HG02759 (cell line): ENCODE measurements around the gene NPC2.

ENCODE experiments used
- ATAC-seq: cut with Tn5 transposase; IDR thresholded peaks from one replicate; pipeline ENCODE4 v1.9.1; 2021; ENCODE audit warnings: mild to moderate bottlenecking, moderate library complexity; ENCODE audit not compliant: unreplicated experiment

Gene NPC2

DNA sequence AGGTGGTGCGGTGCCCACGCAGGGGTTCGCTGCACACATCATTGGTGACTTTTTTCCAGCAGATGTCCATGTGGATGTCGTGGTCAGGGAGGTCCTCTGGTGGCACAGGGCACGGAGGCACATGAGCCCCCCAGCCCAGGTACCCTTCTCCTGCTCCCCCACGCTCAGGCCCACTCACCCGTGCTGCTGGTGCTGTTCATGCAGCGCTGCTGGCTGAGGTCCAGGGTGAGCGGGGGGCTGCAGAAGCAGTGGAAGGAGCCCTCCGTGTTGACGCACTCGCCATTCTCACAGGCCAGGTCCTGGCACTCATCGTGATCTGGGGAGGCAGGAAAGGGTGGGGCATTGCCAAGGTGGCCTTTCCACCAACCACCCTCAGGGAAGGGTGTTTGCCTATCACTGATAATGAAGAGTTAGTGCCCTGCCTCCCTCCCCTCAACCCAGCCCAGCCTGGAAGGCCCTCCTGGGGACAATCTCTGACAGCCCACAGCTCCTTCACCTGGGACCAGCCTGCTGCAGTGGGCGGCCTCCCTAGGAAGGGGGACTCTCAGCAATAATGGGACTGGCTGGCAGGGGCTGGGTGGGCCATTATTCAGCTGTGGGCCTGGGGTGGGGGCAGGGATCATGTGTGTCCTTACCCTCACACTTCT is 10.3 kb upstream of the NPC2 start:
- no peak for ATAC-seq

DNA sequence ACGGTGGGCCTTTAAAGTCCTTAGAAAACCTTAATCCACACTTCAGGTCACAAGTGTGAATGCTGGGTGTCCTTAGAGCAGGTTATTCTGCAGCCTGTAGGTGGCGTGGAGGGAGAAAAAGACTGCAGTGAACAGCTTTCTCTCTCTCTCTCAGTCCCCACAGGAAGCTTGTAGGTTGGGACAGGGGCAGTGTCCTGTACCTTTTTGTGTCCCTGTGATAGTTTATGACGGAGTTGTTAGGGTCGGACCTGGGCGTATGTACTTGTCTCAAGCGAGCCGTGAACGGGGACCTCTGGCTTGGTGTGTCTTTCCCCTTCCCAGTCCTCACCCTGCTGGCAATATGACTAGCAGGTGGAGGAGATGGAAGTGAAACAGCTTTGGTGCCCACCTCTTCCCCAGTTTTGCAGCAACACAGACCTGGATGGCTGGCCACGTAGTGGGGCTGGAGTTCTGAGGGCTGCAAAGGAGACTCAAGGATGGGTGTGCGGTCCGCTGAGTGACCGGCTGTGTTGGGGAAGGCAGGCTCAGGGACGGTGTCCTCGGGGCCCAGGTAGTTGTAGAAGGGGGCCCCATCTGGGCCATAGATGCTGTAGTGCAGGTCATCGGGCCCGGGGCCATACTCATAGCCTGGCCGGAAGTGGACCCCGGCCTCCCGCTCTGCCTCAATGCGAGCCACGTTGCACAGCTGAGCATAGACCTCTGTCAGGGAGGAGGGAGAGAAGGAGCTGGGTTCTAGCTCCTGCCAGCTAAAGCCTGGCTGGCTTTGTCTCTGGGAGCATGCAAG is 9.3 kb upstream of the NPC2 start:
- ATAC-seq = no peak

GRCh38 chr14:74501691-74502090 is 8.6 kb upstream of the NPC2 start:
- ATAC-seq = no peak

DNA sequence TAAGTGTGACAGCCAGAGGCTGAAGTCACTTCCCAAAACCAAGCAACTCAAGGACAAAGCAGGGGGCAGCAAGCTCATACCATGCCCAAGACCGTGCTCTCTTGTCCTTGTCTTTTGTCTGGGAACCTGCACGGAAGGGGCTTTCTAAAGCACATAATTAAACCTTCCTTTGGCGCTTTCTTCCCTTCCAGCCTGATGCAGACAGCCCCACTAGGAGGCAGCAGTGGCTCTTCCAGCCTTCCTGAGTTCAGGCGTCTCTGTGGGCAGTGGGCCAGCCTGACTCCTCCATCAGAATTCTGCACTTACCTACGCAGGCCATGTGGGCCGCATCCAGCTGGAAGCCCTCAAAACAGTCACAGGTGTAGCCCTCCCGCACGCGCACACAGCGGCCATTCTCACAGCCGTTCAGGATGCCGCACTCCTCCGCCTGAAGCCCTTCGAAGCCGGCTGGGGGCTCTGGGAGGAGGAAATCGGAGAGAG is 8.1 kb upstream of the NPC2 start:
- ATAC-seq = no peak

- no peak for ATAC-seq
Measured at GRCh38 chr14:74500417-74501134, 7.5 kb upstream of the NPC2 start.

- no peak for ATAC-seq
Measured at GRCh38 chr14:74495356-74495755, 2.3 kb upstream of the NPC2 start.

- peak; percentile 88 for ATAC-seq
Measured at GRCh38 chr14:74493343-74494261, 497 bp upstream of the NPC2 start, which contains the start of gene ISCA2. ISCA2 (plus strand) TSS chr14:74493765; CDS start chr14:74493775, 10 bp downstream.

GRCh38 chr14:74491956-74492775 is 939 bp downstream of the NPC2 start:
- no peak for ATAC-seq

- no peak for ATAC-seq
Measured at GRCh38 chr14:74490486-74490885, 2.6 kb downstream of the NPC2 start.

DNA sequence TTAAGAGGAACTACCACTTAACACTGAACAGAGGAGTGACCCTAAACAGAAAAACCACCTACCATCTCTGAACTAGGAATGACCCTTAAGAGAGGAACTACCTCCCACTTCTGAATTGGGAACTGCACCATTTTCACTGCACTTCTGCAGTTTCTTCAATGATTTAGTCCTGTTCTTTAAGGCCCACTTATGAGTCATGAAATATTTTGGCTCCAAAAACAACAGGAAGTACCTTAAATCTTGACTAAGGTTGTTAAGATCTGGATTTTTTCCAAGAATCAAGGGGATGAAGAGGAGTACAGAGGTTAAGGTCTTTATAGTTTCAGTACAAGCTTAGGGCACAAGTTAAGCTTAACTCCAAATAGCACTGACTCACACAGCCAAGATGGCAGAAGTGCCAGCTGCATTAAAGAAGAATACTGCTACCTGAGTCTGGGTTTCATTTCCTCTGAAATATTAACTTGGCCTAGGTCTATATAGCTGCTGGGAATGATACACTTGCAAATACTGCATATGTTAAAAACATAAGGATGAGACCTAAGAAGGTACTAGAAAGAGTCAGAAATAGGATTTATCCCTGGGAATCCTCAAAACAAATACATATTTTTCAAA is 4.2 kb downstream of the NPC2 start:
- ATAC-seq = no peak

DNA sequence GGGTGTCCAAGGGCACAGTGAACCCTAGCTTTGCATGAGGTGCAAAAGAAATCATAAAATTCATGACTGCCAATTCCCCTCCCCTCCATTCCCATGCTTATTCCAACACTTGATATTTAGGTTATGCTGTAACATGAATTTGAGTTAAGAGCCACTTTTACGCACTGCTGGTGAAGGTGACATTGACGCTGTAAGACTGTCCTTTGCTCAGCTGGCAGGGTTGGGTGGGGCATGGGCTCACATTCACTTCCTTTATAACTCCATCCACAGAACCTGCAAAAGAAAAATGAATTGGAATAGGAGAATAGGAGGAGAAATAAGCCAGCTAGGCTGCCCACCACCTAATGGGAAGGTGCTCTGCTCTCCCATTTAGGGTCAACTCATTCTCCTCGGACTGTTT is 6.9 kb downstream of the NPC2 start:
- no peak for ATAC-seq

DNA sequence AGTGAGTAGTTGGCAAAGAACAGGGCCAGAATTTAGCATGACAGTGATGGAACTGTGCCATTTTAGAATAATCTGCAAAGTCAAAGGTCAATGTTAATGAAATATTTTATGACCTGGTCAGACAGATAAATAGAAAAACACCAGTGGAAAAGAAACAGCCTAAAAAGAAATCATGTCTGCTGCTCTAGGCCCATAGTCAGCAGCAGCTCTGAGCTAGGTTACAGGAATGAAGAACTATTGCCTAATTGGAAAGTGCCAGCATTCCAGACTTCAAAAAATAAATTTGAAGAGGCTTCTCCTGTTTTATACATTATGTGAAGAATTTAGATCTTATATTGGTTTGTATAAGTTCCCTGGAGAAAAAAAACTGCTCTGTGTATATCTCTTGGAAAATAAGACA is 9.8 kb downstream of the NPC2 start:
- no peak for ATAC-seq

DNA sequence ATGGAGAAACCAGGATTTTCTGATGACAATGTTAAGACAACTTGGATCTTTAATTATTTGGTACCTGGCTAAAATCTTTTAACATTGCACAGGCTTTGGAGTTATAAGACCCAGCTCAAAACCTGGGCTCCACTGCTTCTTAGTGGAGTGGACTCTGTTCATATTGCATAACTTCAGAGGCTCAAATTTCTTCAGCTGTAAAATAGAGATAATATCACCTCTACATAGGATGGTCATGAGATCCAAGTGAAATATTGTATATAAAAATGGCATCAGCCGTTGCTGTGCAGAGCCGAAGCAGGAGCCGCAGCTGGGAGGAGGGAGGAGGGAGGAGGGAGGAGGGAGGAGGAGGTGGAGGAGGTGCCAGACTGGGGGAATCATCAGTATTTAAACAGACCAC is 10.5 kb downstream of the NPC2 start:
- no peak for ATAC-seq

GRCh38 chr14:74480046-74480445 is 13.1 kb downstream of the NPC2 start:
- no peak for ATAC-seq

DNA sequence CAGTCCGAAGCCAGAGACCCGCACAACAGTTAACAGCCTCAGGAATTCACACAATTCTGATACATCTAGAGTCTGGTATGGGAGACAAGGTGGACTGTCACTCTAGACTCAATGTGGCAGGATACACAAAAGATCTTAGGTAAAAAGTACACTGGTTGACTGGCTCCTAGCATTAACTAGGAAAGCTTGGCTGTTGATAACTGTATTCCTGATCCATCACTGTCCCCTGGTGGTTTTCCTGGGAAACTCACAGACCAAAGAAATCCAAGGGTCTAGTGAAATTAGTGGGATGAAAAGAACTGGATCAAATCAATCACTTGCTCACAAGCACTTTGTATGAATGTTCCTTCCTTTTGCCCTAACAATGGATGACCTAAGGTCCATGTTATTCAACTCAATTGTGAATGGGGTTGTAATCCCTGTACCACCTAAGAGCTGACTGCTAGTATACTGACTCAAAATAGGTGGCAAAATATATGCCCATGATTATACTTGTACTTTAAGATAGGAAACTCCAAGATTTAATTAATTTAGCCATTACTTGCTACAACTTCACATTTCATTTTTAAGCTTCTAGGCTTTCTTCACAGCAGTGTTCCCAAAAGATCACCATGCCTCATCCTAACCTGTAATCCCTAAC is 14.0 kb downstream of the NPC2 start:
- no peak for ATAC-seq

DNA sequence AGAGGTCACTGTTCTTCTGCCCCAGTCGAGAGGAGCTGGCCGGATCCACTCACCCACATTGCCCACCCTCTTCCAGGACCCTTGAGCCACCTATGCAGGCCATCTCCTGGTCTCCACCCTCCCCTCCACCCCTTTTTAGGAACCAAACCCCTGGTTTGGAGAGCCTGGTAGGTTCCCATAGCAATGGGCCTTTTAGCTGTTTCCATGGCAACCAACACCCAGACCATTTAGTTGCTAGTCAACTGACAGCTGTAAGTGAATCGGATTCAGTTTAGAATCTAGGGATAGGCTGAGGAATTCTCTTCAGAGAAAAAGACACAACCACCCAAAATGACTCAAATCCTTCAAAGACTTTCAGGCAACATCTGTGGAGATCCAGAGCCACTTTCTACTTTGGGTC is 16.5 kb downstream of the NPC2 start:
- ATAC-seq = no peak

DNA sequence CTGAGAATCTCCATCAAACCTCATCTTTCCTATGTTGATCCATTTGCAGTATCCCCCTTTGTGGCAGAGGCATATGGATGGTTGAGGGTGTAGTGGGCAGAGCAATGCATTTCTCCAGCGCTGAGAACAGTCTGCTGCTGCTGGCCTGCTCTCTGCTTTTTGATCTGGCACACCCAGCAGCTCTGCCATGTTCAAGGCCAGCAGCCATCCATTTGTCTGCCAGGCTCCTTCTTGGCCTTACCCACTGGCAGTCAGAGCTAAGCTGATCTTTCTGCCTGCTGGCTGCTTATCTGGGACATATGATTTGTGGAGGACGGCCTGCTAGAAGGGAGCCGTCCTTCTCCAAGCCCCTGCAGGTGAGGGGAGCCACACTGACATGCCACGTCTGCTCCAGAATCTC is 17.0 kb downstream of the NPC2 start:
- no peak for ATAC-seq

DNA sequence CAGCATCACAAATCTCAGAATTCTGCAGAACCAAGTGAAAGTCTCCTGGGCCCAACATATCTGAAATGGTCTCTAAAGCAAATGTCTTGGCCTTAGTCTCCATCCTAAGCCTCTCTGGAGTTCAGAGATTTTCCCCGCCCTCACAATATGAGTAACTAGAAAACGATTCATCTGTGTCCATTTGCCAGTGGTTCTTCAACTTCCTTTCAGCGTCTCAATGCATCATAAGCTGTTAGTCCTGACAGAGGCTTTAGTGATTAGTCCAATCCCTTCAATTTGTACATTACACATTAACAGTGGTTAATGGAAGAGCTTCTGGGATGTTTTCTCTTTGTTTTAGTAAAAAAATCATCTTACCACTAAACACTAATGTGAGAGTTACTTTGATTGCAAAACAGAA is 17.4 kb downstream of the NPC2 start:
- no peak for ATAC-seq

DNA sequence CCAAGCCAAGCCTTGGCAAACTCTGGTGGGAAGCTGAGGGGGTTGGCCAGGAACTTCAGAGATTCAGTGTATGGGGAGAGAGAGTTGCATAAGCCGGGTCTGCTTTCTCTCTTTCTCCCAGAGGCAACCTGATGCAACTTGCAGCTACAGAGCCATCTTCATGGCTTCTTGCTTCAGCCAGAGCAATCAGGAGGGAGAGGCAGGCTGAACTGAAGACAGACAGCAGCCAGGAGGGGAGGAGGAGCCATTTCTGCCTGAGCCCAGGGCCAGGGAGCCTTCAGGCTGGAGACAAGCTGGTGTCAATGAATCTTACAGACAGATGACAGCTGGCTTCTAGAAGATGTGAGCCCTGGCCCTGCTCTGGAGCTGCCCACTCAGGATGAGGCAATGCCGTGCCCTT is 18.7 kb downstream of the NPC2 start:
- no peak for ATAC-seq
